ENCODE measurements around the gene ROPN1.
A peak's percentile ranks its signal among the peaks of the same experiment; 100 is the strongest.
"Not testable (repeated sequence)": the region's sequence is repeated elsewhere in the genome, so short reads cannot be mapped to it uniquely, and the experiment has no call there.

The ROPN1 gene

GRCh38 chr3:123991730-123992588, at the start of gene ROPN1:
Gene ROPN1 (minus strand): TSS chr3:123992124. CDS start chr3:123980481, 11,643 bp downstream.
- not testable (repeated sequence) for DNase-seq (ENCODE audit: low read depth in 3 of 3)

DNA sequence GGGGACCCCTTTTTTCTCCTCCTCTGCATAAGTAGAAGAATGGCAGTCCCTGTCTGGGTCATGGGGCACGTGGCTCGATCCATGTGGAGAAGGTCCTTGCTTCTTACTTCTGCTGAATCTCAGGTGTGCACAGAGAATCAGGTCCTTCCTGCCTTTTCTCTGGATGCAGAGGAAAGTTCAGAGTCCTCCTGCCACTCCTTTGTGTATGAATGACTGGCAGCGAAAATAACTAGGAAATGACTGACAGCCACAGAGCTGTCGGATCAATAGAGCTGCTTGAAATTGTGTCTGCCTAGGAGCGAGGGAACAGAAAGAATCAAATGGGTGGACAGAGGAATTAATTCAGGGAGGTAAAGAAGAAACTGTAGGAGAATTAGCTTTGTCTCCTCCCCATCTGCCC, 49.6 kb upstream of the ROPN1 start:
- DNase-seq (ENCODE audit: low read depth in 3 of 3), result no peak

DNA sequence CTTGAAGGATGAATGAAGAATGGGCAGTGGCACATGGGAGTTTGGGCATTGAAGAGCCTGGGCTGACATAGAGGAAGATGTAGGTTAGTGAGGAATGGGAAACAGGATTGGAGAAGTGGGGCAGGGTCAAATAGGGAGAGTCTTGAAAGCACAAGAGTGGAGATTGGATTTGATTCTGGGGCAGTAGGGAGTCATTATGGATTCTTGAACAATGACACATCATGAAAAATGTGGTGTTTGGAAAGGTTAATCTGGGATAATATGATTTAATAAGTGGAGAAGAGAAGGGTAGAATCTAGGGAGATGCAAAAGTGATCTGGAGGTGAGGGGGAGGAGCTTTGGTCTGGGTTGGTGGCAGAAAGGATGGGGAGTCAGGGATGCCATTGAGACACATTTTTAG, 45.4 kb upstream of the ROPN1 start:
- DNase-seq (ENCODE audit: low read depth in 3 of 3), result no peak

GRCh38 chr3:124036214-124036613, 44.3 kb upstream of the ROPN1 start:
- DNase-seq (ENCODE audit: low read depth in 3 of 3), result not testable (repeated sequence)

- no peak for DNase-seq (ENCODE audit: low read depth in 3 of 3)
These were observed 43.7 kb upstream of the ROPN1 start for GRCh38 chr3:124035463-124036121.

DNA sequence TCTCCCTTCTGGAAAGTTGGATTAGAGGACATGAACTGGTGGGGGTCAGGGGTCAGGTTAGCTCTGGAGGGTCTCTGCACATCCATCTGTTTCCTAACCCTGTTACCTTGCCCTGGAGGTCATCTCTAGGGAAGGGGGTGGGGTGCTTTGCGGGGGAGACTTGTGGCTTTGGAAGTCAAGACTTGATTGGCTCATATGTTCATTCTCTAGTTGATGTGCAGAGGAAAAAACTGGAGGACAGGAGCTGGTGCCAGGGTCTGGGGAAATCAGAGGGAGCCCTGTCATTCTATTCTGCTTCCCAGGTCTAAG, 42.9 kb upstream of the ROPN1 start:
- DNase-seq (ENCODE audit: low read depth in 3 of 3), result no peak

GRCh38 chr3:124034016-124034843, 42.3 kb upstream of the ROPN1 start:
- DNase-seq (ENCODE audit: low read depth in 3 of 3), result no peak

DNA sequence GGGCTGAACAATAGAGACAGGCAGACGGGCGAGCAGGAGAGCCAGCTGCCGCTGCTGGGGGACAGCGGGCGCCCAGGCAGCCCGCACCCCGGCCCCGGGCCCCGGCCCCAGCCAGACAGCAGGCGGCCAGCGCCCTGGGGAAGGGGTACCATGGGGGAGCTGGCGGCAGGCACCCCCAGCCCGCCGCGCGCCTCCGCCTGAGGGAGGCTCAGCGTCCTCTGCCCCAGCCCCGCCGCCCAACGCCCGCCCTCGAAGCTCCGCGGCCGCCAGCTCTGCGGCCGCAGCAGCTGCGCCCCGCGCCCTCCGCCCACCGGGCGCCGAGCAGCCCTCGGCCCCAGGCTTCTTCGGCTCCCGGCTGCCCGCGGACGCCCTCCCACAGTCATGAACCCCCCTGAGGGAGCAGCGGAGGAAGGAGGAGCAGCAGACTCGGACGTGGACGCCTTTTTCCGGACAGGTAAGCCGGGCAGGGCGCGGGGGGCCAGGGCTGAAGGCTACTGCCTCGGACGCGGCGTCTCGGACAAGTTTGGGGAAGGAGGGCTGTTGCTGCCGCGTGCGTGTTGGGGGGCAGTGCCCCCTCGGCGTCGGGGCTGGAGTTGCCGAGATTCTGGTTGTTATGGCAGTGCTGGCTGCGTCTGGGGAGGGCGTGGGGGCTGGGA, 41.6 kb upstream of the ROPN1 start, which contains the start of gene KALRN:
TSS of gene KALRN (plus strand) at position 10 of the 656 bp plus-strand sequence.
- peak in 1 of 3 experiments; percentile 6 for DNase-seq (ENCODE audit: low read depth in 3 of 3)

DNA sequence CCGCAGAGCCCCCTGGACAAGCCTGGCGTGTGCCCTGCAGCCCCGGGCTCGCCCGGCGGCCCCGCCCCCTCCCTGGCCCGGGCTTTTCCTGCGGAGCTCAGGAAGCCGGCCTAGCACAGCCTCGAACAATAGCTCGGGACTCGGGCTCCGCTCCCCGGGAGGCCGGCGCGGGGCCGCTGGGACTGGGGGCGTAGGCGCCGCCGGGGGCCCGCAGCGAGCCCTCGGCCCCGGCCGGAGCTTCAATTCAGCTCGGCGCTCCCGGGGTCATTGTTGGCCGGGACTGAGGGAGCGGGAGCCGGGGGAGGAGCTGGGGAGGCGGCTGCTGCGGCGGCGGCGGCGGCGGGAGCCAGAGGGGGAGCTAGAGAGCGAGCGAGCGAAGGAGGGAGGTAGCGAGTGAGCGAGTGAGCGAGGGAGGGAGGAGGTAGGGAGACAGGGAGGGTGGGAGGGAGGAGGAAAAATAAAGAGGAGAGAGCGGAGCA, 41.0 kb upstream of the ROPN1 start:
- peak; percentile 16 to 50 (median 31) for DNase-seq (ENCODE audit: low read depth in 3 of 3)

GRCh38 chr3:124032311-124032880, 40.5 kb upstream of the ROPN1 start:
- DNase-seq (ENCODE audit: low read depth in 3 of 3), result no peak

DNA sequence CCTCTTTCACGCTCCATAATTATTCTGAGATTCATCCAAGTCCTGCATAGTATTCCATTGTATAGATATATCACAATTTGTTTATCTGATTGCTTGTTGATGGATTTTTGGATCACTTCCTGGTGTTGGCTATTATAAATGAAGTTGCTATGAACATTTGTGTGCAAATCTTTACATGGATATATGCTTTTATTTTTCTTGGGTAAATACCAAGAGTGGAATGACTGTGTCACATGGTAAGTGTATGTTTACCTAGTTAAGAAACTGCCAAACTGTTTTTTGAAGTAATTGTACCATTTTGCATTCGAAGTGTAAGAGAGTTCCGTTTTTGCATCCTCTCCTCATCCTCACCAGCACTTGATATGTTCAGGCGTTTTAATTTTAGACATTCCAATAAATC, 34.6 kb upstream of the ROPN1 start:
- DNase-seq (ENCODE audit: low read depth in 3 of 3), result no peak

GRCh38 chr3:124023531-124023930, 31.6 kb upstream of the ROPN1 start:
- DNase-seq (ENCODE audit: low read depth in 3 of 3), result not testable (repeated sequence)

GRCh38 chr3:124019291-124019690, 27.4 kb upstream of the ROPN1 start:
- DNase-seq (ENCODE audit: low read depth in 3 of 3), result no peak

- DNase-seq (ENCODE audit: low read depth in 3 of 3), result not testable (repeated sequence)
These were observed 25.6 kb upstream of the ROPN1 start for GRCh38 chr3:124017502-124017901.

DNA sequence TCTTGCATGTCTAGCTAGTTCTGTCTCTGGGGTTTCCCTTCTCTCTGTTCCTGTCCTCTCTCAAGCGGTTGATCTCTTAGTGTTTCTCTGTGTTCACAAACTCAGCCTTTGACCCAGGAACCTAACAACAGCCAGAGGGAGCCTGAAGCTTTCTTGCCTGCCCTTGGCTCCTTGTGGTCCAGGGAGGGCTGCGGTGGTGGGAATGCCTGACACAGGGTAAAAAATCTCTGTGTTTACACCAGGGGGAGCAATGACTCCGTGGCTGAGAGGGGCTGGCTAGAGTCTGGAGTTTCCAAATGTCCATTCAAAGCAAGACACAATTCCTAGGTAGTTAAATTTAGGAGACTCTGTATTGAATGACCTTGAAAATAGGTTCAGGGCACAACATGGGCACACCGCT, 24.6 kb upstream of the ROPN1 start:
- not testable (repeated sequence) for DNase-seq (ENCODE audit: low read depth in 3 of 3)

DNA sequence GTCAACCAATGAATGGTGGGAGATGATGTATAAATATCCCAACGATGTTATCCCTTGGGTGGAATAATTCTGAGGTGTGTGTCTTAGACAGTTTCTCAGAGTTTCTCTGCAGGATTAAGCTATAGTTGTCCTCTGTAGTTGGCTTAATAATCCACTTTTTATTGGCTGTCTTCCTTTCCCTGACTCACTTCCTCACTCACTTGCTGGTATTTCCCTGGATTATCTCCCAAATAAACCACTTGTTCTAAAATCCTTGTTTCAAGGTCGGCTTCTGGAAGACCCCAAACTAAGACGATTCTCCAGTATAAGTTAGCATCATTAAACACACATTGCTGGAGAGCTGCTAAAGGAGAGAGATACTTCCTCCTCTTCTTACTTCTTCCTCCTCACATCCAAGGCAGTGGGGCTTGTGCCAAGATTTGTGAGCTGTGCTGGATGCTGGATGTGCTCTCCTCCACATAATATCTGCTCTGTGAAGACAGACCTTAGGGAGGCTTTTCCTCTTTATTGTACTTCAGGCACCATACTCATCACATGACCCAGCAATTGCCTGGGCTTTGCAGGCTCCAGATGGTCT, 22.5 kb upstream of the ROPN1 start:
- no peak for DNase-seq (ENCODE audit: low read depth in 3 of 3)

DNA sequence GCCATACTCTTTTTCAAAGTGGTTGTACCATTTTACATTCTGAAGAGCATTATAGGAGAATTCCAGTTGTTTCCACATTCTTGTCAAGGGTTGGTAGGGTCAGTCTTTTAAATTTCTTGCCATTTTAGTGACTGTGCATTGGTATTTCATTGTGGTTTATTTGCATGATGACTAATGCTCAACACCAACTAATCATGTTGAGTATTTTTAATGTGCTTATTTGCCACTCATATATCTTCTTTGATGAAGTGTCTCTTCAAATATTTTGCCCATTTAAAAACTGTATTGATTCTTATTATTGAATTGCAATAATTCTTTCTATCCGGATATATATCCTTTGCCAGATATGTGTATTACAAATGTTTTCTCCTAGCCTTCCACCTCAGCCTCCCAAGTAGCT, 16.4 kb upstream of the ROPN1 start:
- not testable (repeated sequence) for DNase-seq (ENCODE audit: low read depth in 3 of 3)

DNA sequence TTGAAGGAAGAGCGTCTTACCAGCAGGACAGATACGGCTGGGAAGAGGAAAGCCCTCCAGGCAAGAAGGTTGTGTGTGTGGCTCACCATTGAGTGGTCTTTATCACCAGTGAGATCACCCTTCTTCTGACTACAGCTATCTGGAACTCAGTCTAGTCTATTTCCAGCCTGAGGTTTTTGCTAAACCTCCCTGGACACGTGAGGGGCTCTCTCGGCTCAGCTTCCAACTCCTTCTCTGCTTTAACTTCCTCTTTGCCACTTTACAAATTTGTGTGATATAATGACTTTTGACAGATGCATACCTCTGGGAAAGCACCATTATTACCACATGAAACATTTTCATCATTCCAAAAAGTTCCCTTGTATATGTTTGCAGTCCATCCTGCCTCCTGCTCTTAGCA, 15.3 kb upstream of the ROPN1 start:
- no peak for DNase-seq (ENCODE audit: low read depth in 3 of 3)

- DNase-seq (ENCODE audit: low read depth in 3 of 3), result not testable (repeated sequence)
These were observed 10.6 kb upstream of the ROPN1 start for GRCh38 chr3:124002405-124003079.

GRCh38 chr3:124001366-124001765, 9.4 kb upstream of the ROPN1 start:
- not testable (repeated sequence) for DNase-seq (ENCODE audit: low read depth in 3 of 3)

Data from stimulated activated CD4-positive, alpha-beta T cell treated with anti-CD3 and anti-CD28 coated beads, TNF-alpha, amount 100 ng/mL, for 4 hours (primary cell).